BE2C (cell line): ENCODE measurements around the gene NUDT16L1.

Experiments used
- DNase-seq: peaks from one replicate; pipeline ENCODE4 v3.0.0-alpha.2; 2020
- H3K27me3 ChIP-seq: fragments of 250-450 bp; sonication (Bioruptor Pico); 2 replicates; pipeline ENCODE4 v1.5.1; 2020; ENCODE audit warnings: mild to moderate bottlenecking
- H3K36me3 ChIP-seq: fragments of 250-450 bp; sonication (Bioruptor Pico); 2 replicates; pipeline ENCODE4 v1.5.1; 2020; ENCODE audit warnings: mild to moderate bottlenecking
- H3K4me1 ChIP-seq: fragments of 250-450 bp; sonication (Bioruptor Pico); 2 replicates; pipeline ENCODE4 v1.5.1; 2020
- H3K4me3 ChIP-seq: 2 replicates; pipeline ENCODE4 v1.5.1; 2011; ENCODE audit warnings: low read depth, low read length
- H3K9me3 ChIP-seq: fragments of 250-450 bp; sonication (Bioruptor Pico); 2 replicates; pipeline ENCODE4 v1.5.1; 2020
- CTCF ChIP-seq: IDR thresholded peaks from 2 replicates; pipeline ENCODE4 v1.5.1; 2012; ENCODE audit warnings: mild to moderate bottlenecking, low read depth, low read length

Gene NUDT16L1

GRCh38 chr16:4661661-4662060 is 31.7 kb upstream of the NUDT16L1 start:
- H3K27me3 ChIP-seq = no peaks in the 10 kb centered on the region
- H3K9me3 ChIP-seq = no peaks in the 10 kb centered on the region
- DNase-seq = no peak
- H3K4me1 ChIP-seq = peaks cover 10% of the 10 kb centered on the region; the same call in 1 of the 2 replicates
- H3K4me3 ChIP-seq = no peak overlapping the region
- peaks cover 19% of the 10 kb centered on the region for H3K36me3 ChIP-seq
- no peak for TF ChIP-seq CTCF

- no peak for DNase-seq
- Histone ChIP-seq H3K36me3 (peaks cover 28% of the 10 kb centered on the region), H3K4me1 (peaks cover 10% of the 10 kb centered on the region; the same call in 1 of the 2 replicates), H3K27me3 (no peaks in the 10 kb centered on the region), H3K9me3 (no peaks in the 10 kb centered on the region), H3K4me3 (no peak overlapping the region)
- no peak for TF ChIP-seq CTCF
Observed at GRCh38 chr16:4663465-4663776, 29.9 kb upstream of the NUDT16L1 start.

GRCh38 chr16:4663777-4664465 is 29.4 kb upstream of the NUDT16L1 start:
- no peak for DNase-seq

GRCh38 chr16:4664538-4665418 is 28.6 kb upstream of the NUDT16L1 start:
- Histone ChIP-seq H3K4me3 (no peak overlapping the region), H3K4me1 (peaks cover 9% of the 10 kb centered on the region; the same call in 1 of the 2 replicates), H3K9me3 (no peaks in the 10 kb centered on the region), H3K27me3 (no peaks in the 10 kb centered on the region), H3K36me3 (peaks cover 34% of the 10 kb centered on the region)
- DNase-seq = no peak
- TF ChIP-seq CTCF = no peak

More at GRCh38 chr16:4663777-4664465, 29.4 kb upstream of the NUDT16L1 start:
- Histone ChIP-seq H3K27me3 (no peaks in the 10 kb centered on the region), H3K4me3 (no peak overlapping the region), H3K9me3 (no peaks in the 10 kb centered on the region), H3K36me3 (peaks cover 33% of the 10 kb centered on the region), H3K4me1 (peaks cover 10% of the 10 kb centered on the region; the same call in 1 of the 2 replicates)
- TF ChIP-seq CTCF = no peak

GRCh38 chr16:4666537-4667202 is 26.7 kb upstream of the NUDT16L1 start:
- no peak for DNase-seq
- Histone ChIP-seq H3K27me3 (no peaks in the 10 kb centered on the region), H3K9me3 (no peaks in the 10 kb centered on the region), H3K4me1 (no peaks in the 10 kb centered on the region), H3K4me3 (no peak overlapping the region), H3K36me3 (peaks cover 37% of the 10 kb centered on the region)
- no peak for TF ChIP-seq CTCF
